HG03565 (cell line): ENCODE results near the gene FETUB.

Experiments
- ATAC-seq: cut with Tn5 transposase; IDR thresholded peaks from one replicate; pipeline ENCODE4 v1.9.1; 2021; ENCODE audit warnings: mild to moderate bottlenecking, moderate library complexity; ENCODE audit not compliant: unreplicated experiment

The FETUB gene, protein sequence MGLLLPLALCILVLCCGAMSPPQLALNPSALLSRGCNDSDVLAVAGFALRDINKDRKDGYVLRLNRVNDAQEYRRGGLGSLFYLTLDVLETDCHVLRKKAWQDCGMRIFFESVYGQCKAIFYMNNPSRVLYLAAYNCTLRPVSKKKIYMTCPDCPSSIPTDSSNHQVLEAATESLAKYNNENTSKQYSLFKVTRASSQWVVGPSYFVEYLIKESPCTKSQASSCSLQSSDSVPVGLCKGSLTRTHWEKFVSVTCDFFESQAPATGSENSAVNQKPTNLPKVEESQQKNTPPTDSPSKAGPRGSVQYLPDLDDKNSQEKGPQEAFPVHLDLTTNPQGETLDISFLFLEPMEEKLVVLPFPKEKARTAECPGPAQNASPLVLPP

DNA sequence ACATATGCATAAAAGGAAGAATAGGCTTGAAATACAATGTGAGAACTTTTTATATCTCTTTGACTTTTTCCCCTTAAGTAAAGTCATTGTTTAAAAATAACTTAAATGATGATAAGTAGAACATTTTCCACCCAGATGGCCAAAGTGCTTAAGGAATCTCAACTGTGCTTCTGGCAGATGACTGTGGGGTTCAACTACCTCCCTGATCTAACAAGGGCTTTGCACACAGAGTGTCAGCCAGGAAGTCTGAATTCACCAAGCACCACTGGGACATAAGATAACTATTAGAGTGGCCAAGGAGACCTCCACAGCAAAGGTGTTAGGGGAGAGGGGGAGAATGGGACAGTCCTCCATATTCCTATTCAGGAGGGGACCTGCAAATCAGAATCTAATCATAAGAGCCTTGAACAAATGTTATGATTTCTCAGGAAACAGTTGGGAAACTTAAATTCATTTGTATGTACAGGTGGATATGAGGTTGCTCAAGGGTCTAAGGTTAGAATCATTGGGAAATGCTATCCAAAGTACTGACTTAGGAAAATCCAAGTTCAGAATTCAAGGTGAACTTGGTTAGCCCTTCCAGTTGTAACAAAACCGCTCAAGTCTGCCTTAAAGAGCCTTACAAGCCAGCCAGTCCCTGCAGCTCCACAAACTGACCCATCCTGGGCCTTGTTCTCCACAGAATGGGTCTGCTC lies at the start of gene FETUB:
Gene FETUB (plus strand): TSS at position 622 of the 695 bp plus-strand sequence. CDS start 62 bp downstream, at position 684.
- no peak for ATAC-seq

GRCh38 chr3:186590580-186591295 lies 49.5 kb upstream of the FETUB start:
- ATAC-seq, result no peak

GRCh38 chr3:186592682-186593081 lies 47.5 kb upstream of the FETUB start:
- ATAC-seq, result no peak

GRCh38 chr3:186593862-186594261 lies 46.3 kb upstream of the FETUB start:
- ATAC-seq, result no peak

DNA sequence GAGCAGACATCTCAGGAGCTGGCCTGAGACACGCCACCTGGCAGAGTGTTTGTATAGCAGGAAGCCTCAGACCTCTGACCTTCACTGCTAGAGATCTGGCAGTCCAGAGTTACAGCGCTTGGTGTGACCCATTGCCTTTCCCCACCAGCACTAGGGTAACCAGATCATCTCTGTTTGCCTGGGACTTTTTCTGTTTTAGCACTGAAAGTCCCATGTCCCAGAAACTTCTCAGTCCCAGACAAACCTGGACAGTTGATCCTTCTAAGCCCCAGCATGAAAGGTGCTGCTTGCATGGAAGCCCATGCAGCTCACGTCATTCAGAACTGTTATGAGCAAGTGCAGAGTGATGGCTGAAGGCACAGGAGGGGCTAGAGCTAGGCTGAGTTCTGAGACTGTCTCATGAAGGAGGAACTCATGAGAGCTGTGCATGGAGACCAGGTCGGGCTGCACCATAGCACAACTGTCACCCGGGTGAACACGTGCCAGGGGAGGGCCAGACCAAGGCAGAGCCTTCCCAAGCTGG lies 45.5 kb upstream of the FETUB start:
- no peak for ATAC-seq

GRCh38 chr3:186596568-186597287 lies 43.5 kb upstream of the FETUB start:
- ATAC-seq, result no peak

DNA sequence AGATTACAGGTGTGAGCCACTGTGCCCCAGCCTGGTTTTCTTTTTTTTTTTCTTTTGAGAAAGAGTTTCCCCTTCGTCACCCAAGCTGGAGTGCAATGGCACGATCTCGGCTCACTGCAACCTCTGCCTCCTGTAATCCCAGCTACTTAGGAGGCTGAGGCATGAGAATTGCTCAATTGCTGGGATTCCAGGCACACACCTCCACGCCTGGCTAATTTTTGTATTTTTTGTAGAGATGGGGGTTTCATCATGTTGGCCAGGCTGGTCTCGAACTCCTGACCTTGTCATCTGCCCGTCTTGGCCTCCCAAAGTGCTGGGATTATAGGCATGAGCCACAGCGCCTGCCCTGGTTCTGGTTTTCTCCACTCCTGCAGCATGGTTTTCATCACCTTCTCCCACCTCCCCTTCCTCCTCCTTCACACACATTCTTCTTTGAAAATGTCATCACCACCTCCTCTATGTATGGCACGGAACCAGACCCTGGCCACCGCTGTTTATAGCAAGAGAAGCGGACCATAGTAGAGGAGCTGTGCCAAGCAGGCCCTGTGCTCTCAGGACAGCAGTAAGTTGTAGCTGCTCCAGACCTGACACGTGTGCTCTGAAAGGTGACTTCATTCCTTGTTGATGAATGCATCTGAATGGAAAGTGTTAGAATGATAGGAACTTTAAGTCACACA lies 42.0 kb upstream of the FETUB start:
- ATAC-seq, result no peak

- ATAC-seq, result no peak
These were observed 41.4 kb upstream of the FETUB start for GRCh38 chr3:186598794-186599141.

GRCh38 chr3:186599142-186599784 lies 40.9 kb upstream of the FETUB start:
- ATAC-seq, result no peak

DNA sequence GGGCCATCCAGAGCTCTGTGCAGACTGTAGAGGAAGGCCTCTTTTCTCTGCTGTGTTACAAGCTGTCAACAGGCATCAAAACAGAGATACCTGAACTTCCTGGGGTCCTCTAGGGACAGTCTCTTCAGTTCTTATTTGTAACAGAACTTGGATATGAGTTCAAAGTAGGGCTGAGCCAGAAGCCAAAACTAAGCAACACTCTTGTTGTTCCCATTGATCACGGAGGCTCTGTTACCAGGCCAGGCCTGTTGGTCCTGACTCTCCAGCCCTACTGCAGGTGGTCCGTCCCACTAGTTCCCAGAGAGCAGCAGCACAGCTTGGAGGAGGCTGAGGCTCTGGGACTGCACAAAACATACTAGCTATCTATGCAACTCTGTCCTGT lies 40.4 kb upstream of the FETUB start:
- ATAC-seq, result no peak

- no peak for ATAC-seq
These were observed 39.3 kb upstream of the FETUB start for GRCh38 chr3:186600896-186601295.

DNA sequence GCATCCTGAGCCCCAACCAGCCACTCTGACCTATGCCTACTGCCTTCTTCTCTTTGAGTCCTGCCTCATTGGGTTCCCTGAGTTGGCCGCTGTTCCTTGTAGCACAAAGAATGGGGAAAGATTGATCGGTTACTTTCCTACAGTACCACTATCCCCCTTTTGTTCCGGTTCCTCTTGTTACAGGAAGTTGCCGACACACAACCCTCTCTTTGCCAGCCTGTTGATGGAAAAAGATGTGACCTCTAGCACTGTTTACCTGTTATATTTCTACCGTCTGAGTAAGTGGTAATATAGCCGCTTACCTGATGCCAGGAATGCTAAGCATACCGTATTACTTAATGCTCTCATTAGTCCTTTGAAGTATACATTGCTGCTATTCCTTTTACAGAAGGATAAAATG lies 37.0 kb upstream of the FETUB start:
- ATAC-seq, result no peak

DNA sequence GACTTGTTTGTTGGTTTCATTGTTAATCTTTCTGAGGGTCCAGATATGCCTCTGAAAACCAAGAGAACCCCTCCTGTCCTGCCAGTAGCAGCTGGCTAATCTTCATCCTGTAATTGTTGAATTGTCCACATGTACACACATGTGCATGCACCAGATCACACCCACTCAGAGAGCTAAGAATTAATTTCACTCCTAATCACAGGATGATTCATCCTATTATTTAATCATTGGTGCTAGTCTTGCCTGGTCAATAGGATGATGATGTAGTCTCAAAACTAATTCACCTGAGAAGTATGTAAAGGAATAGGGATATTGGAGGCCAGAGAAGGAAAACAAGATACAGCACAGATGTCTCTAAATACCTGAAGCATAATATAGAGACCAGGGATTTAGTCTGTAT lies 35.1 kb upstream of the FETUB start:
- ATAC-seq, result no peak

DNA sequence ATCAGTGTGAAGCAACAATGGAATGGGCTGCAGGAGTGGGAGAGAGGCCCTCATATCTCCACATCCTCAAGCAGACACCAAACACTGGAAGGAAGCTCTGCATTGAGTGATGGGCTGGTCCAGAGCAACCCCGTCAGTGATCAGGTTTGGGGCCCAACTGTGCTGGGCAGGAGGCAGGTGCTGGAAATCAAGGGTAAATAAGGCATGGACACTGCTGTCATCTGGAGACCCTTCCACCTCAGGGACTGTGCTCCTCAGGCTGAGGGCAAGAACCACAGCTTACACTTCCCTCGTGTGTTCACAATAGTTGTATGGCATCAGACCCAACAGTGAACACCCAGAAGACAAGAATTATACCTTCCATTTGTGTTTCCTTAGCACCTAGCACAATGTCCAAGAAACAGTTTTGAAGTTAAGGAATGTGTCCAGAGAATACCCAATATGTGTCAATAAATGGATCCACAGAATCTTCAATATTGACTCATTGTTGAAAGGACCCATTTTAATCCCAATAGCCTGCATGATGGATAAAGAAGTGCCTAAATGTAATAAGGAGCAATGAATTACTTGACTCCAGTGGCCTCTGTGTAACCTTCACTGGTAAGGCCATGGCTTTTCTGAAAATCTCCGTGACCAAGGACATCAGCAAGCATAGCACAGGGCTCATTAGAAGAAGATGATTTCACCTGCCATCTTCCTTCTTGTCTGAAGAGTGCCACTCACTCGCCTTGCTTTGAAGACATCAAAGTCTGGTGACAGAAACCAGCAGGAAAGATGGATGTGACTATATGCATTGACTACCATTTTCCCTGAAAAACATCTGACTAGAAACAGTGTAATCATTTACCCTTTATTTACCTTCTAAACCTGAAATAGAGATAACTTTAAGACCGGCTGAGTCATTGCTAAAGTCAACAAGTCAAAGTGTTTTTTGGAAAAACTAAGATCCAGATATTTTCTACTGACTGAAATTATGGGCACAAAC lies 34.3 kb upstream of the FETUB start:
- no peak for ATAC-seq

- no peak for ATAC-seq
These were observed 31.5 kb upstream of the FETUB start for GRCh38 chr3:186608624-186609215.

- ATAC-seq, result no peak
These were observed 30.8 kb upstream of the FETUB start for GRCh38 chr3:186609247-186609868.

DNA sequence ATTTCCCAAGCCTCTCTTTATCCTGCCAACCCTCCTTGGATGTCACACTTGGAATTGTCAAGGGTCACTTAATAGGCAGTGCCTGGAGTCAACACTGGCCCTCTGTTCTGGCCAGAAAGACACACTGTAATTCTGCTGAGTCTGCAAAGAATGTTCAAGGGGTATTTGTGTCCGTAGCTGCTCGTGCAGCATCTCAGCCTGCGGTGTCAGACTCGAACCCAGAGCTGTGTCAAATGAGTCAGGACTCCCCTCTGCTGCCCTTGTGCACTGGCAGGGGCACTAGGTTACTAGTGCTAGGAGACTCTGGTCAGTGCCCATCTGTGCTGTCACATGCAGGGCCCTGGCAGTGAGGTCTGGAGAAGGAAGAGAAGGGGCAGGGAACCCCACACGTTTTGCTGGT lies 28.1 kb upstream of the FETUB start:
- ATAC-seq, result no peak
